T-helper 2 cell (primary cell): ENCODE results near the gene MAP3K1.

ENCODE experiments used
- DNase-seq, 5 experiments: peaks; one replicate each; pipeline versions ENCODE4 v3.0.0 to v3.0.0-alpha.2; 2012 to 2022

MAP3K1 gene

GRCh38 chr5:56849671-56850070 lies 34.3 kb downstream of the MAP3K1 start:
- DNase-seq = peak in 1 of 5 experiments; percentile 63

GRCh38 chr5:56850423-56850822 lies 35.1 kb downstream of the MAP3K1 start:
- no peak for DNase-seq

DNA sequence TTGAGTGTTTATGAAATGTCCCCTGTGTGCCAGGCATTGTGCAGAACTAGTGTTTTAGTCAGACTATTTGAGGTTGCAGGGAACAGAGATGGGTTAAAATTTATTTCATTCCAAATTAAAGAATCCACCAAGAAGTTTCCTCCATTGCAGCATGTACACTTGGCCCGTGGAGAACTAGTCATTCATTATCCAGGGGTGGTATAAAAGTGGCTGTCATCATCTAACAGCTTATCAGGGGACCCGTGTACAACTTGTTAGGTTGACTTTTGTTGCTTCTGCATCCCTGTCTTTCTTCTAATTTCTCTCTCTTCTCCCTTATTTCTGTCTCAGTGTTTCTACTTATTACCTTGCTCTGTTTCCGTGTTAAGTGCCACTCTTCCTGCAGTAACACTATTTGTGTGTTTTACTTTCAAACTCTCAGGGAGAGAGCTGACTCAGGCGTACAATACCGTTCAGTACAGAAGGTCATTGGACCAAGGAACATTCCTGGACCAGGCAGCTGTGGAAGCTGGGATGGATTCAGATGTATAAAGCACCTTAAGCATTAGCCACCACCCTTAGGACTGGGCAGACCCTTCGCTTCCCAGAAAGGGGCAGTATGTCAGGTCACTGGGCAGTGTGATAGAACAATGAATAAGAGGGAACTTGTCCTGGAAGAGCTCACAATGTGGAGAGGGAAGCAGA lies 36.1 kb downstream of the MAP3K1 start:
- no peak for DNase-seq

GRCh38 chr5:56852228-56853000 lies 37.1 kb downstream of the MAP3K1 start:
- DNase-seq = peak in 1 of 5 experiments; percentile 16

- peak in 1 of 5 experiments; percentile 19 for DNase-seq
These were observed 38.3 kb downstream of the MAP3K1 start for GRCh38 chr5:56853698-56854097.

DNA sequence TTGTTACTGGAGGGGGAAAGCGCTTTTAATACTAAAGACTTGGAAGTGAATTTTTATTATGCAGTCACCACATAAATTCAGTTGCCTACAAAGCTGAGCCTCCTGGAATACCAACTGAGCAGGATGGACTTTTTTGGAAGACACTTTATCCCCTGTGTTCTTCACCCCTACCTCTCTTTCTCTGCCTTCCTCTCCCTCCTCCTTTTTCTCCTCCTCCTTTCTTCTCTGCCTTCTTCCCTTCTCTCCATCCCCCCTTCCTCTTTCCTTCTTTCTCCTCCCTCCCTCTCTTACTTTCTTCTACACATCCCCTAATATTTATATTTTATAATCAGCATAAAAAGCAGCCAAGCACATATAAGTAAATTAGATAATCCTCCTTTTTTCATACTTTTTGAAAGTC lies 39.6 kb downstream of the MAP3K1 start:
- DNase-seq = no peak

DNA sequence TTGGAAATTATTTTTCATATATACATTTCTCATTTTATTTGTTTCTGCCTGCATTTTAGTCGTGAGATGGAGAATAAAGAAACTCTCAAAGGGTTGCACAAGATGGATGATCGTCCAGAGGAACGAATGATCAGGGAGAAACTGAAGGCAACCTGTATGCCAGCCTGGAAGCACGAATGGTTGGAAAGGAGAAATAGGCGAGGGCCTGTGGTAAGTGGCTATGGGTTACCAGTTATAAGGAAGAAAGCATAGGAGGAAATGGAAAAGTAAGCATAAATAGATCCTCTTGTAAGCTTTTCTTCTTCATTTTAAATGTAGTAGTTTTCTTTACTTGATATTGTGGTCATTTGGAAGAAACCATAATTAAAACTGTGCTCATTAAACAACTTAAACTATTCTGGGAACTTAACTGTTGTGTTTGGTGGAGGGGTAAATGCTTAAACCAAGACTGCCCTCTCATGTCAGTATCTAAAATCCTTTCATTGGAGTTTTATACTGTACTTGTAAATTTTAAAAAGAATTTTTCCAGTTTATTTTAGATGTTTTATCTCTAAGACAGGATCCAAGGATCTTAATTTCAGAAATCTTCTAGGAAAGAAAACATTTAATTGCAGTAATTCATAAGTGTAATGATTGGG lies 41.3 kb downstream of the MAP3K1 start:
- DNase-seq = no peak

- no peak for DNase-seq
These were observed 43.6 kb downstream of the MAP3K1 start for GRCh38 chr5:56858777-56859442.

DNA sequence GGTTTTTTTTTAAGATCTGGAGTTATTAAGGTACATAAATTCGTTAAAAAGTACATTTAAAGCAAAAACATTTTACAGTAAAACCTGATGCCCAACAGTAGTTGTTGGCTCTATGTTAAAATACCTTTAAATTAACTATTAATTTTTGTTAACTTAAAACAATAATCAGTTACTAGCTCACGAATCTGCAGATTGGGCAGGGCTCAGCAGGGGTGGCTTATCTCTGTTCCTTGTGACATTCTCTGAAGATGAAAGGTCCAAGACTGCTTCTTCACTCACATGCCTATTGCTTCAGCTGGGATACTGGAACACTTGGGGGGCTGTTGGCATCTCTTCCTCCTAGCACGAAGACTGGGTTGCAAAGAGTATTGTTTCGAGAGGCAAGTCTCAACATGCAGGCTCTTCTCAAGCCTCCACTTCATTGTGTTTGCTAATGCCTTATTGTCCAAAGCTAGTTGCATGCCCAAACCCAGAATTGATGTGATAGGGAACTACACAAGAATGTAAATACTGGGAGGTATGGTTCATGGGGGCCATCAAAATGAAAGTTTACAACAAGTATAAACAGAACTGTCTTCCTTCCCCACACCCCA lies 46.6 kb downstream of the MAP3K1 start:
- no peak for DNase-seq

DNA sequence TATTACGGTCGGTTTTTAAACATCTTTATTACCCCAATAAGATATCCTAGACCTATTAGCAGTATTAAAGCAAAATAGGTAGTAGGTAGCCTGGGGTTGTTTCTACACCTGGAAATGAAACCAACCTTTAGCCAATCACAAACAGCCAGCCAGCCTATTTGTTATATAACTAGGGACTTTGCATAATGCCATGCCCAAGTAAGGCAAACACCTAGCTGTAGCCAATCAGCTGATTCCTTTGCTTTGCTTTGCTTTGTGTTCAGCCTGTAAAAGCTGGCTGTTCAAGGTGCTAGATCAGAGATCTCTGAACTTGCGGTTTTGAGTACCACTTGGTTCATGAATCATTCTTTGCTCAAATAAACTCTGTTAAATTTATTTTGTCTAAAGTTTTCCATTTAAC lies 47.6 kb downstream of the MAP3K1 start:
- peak in 1 of 5 experiments; percentile 32 for DNase-seq

- no peak for DNase-seq
These were observed 56.4 kb downstream of the MAP3K1 start for GRCh38 chr5:56871777-56872176.

DNA sequence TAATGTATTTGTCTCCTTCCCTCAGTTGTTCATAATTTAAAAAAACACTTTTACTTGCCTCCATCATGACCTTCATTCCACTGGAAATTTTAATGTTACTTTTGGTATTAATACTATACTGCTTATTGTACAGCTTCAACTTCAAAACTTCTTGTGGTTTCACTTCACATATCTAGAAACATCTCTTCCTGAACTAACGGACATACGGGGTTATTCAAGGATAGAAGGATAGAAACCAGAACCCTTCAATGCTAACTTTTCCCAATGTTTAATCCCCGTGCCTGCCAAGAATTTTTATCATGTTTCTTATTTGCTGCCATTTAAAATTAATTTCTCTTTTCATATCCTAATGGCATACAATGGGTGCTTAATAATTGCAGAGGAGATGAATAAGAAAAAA lies 57.7 kb downstream of the MAP3K1 start:
- DNase-seq = no peak

- DNase-seq = no peak
These were observed 61.0 kb downstream of the MAP3K1 start for GRCh38 chr5:56876327-56876726.

DNA sequence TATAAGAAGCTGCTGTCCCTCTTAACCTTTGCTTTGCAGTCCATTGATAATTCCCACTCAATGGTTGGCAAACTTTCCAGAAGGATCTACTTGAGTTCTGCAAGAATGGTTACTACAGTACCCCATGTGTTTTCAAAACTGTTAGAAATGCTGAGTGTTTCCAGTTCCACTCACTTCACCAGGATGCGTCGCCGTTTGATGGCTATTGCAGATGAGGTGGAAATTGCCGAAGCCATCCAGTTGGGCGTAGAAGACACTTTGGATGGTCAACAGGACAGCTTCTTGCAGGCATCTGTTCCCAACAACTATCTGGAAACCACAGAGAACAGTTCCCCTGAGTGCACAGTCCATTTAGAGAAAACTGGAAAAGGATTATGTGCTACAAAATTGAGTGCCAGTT lies 66.2 kb downstream of the MAP3K1 start:
- DNase-seq = no peak

GRCh38 chr5:56893251-56893951 lies 78.1 kb downstream of the MAP3K1 start:
- peak in 1 of 5 experiments; percentile 41 for DNase-seq

DNA sequence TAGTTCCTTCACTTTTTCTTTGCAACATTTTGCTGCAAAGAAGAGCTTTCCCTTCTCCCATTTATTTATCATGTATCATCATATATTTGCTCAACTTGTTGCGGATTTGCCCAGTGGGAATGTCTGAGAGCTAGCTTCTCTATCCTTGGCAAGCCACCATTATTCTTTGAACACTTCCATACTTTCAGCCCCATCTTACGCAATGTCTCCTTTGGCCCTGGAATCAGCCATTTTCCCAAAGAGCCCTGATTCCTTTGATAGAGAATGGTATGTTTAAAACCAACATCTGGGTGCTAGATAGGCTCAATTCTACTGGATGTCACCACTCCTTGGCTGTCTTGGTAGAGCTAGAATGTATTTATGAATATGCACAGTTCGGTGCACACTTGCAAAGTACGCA lies 81.4 kb downstream of the MAP3K1 start:
- DNase-seq = no peak

- no peak for DNase-seq
These were observed 82.9 kb downstream of the MAP3K1 start for GRCh38 chr5:56898213-56898612.

- DNase-seq = no peak
These were observed 85.0 kb downstream of the MAP3K1 start for GRCh38 chr5:56900395-56900794.

DNA sequence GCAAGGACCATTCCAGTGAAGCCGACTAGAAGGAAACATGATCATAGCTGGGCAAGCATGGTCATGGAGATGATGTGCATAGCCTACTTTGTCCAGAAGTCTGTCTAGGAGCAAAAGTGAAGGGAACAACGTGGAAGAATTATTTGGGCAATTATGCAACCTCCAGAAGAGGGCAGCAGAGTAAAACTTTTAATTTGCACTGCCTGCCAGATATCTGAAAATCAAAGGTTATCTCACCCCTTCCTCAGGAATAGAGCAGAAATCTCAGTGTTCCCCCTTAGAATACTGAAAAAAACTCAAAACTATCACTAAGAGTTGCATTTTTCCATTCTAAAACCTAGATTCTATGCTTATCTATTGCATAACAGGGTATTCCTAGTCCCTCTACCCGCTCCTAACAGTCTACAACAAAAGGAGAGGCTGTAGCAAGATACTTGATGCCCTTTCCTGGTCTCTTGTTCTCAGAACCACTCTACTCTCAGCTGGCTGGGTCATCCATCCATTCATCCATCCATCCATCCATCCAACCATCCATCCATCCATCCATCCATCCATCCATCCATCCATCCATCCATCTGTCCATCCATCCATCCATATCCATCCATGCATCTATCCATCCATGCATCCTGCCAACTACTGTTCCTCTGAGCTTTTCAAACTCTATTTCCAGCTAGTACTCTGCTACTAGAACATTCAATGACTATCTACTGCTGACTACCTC lies 85.7 kb downstream of the MAP3K1 start:
- peak in 2 of 5 experiments; percentile 27 to 36 for DNase-seq

DNA sequence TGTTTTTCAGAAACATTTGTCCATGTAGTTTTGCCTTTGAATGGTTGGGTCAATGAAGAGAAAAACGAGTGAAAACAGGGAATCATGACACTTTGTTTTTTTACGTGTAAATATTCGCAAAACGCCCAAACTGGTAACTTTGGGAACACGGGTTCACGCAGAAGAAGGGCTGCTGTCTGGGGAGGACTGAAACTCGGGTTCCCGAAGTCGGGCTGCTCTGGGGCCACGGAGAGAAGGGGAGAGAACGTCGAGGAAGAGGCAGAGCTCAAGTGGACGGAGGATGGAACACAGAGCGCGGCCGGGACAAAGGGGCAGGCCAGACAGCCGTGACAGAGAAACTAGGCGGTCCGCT lies 93.6 kb downstream of the MAP3K1 start:
- DNase-seq = no peak
